Epidermal melanocyte (primary cell): ENCODE results near the gene AGFG2.
A peak's percentile ranks its signal among the peaks of the same experiment; 100 is the strongest.

Experiments used
- DNase-seq: peaks from one replicate; pipeline ENCODE4 v3.0.0; 2011; ENCODE audit warnings: low spot score; ENCODE audit not compliant: insufficient read length

Gene AGFG2

DNA sequence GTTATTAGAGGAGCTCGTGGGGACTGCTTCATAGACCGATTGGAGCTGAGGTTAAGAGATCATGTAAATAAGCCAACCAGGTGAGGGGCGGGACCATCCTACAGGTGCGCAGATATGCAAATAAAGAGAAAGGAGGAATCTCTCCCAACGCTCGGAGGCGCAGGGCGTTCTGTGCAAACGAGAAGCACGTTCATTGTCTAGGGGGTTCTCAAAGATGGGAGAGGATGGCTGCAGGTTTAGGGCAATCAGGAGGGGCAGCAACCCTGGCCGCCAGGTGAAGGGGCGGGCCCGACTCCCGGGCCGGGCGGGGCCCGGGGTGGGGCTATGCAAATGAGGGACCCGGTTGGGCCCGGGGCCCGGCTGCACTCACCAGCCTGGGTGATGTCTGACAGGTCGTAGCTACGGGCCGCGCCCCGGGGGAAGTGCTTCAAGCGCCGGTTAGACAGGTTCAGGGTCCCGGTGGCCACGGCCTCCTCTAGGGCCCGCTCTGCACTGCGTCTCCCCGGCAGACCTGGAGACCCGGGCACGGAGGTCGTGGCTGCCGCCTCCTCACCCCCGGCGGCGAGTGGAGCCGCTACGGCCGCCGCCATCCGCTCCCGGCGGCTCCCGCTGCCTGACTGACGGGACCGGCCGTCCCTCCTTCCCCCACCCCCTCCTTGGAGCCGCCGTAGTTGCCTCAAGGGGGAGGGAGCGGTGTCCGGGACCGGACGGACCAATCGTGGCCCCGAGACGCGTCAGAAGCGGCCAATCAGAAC, 46.7 kb downstream of the AGFG2 start, which contains the start of gene LRCH4:
TSS of gene LRCH4 (minus strand) at position 619 of the 755 bp plus-strand sequence. CDS start at position 590, 29 bp downstream.
- peak; percentile 97 for DNase-seq

DNA sequence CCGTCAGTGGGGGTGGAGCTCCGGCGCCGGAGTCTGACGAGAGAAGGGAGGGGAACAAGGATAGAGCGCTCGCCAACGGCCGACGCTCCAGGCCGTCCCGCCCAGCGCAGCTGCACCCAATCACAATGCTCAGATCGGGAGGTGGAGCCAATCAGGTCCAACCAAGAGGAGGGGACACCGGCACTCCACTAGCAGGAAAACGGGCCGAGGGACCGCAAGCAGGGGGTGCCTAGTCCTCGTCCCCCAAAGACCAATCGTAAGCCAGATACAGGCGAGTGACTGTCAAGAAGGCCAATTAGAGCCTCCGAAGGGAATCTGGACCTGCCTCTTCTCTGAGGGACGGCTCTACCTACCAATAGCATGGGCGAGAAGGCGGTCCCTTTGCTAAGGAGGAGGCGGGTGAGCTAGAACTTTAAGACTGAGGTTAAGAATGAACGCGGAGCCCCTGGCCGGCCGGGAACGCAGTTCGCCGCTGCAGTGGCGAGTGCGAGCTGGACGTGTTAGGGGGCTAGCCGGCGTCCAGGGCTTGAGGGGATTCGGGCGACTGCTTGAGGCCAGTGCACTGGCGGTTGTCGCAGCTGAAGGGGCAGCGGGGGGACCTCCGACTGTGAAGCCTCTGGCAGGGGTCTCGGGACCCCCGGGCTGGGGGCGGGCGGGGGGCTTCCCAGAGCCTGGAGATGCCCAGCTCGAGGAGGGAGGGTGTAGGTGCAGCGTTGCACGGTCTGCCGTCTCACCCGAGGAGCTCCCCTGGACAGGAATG, 47.4 kb downstream of the AGFG2 start, which contains the start of gene FBXO24:
TSS of gene FBXO24 (plus strand) at position 63 of the 760 bp plus-strand sequence. CDS start at position 361, 298 bp downstream.
- DNase-seq: peak; percentile 99

DNA sequence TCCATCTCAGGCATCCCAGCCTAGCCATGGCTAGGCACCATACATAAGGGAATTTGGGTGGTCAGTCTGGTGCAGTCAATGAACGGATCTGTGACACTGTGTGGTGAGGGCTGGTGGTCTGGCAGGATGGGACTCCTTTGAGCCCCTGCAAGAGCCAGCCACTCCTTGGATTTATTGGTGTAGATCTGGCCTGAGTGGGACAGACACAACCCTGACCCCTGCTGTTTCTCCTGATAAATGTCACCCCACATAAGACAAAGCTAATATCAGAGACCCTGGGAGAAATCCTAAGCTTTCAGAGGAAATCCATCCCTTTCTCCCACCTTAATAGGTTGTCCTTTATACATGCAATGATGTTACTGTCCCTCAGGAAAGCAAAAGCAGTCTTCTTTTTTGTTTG, 49.4 kb downstream of the AGFG2 start:
- no peak for DNase-seq

DNA sequence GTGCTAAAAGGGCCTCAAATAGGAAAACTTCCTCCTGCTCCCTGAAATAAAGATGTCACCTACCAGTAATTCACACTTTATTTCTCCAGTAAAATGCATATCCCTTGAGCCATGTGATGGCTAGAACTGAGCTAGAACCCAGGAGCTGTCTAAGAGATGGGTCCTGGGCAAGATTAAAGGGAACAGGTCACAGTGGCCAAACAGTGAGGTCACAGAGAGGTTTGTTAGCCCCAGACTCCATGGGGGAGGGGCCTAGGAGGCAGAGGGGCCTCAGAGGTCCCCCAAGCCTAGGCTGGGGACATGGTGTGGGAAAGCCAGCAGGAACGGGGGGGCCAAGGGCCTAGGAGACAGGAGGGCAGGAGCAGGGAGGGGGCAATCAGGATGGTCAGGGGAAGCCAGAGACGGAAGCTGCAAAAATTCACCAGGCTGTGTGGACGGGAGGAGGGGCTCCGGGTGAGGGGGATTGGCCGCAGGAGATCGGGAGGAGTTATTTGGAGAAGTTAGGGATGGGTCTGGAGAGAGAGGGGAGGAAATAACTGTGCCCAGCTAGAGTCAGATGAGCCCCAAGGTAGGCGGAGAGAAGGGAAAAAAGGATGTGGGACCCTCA, 50.4 kb downstream of the AGFG2 start:
- DNase-seq: no peak

DNA sequence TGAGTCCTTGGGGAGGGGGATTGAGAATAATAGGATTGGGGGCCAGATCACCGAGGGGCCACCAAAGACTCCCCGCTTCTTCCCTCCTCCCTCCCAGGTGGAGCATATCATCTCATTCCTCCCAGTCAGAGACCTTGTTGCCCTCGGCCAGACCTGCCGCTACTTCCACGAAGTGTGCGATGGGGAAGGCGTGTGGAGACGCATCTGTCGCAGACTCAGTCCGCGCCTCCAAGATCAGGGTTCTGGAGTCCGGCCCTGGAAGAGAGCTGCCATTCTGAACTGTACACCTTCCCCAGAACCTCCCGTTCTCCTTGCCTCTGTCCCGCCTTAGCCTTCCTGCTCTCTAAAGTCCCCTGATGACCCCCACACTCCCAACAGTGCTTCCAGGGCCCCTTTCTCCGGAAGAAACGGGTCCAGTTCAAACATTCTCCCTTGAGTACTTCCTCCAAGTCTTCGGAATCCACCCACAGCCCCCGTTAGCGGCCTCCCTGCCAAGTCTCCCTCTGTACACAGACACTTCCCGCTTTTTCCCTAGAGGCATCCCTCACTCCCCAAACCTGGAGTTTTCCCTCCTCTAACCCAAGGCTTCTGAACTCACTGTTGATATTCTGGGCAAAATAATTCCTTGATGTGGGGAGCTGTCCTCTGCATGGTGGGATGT, 51.2 kb downstream of the AGFG2 start:
- no peak for DNase-seq

DNA sequence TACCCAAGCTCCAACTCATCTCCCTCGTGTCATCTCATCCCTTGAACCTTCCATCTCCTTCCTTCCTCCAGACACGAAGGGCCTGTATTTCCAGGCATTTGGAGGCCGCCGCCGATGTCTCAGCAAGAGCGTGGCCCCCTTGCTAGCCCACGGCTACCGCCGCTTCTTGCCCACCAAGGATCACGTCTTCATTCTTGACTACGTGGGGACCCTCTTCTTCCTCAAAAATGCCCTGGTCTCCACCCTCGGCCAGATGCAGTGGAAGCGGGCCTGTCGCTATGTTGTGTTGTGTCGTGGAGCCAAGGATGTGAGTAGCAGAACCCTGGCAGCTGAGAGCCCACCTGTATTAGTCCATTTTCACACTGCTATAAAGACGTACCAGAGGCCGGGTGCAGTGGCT, 52.6 kb downstream of the AGFG2 start:
- no peak for DNase-seq

DNA sequence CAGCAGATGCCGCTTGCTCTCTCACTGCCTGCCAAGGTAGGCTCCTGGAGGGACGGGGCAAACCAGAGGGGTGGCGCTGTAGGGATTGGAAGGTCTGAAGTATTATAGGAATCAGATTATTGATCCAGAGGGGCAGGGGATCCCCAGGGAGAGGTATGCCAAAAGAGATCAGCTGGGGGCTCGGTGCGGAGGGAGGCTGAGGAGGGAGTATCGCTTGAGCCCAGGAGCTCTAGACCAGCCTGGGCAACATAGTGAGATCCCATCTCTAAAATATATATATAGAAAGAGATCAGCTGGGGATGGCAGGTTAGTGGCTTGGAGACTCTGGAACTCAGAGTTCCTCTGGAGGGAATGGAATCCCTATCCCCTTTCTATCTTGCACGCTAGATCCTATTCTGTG, 56.2 kb downstream of the AGFG2 start:
- no peak for DNase-seq

DNA sequence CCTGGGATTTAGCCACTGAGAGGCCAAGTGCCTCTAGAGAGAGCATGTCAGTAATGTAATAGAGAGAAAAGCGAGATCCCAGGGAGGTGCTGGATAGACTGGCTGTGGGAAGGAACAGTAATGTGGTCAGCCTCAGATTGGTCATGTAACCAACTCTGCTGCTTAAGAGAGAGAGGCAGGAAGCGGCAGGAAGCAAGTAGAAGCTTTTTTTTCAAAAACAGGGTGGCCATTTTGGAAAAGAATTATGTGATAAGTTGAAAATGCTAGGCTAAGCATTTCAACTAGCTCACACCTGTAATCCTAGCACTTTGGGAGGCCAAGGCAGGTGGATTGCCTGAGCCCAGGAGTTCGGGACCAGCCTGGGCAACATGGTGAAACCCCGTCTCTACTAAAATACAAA, 59.4 kb downstream of the AGFG2 start:
- no peak for DNase-seq

DNA sequence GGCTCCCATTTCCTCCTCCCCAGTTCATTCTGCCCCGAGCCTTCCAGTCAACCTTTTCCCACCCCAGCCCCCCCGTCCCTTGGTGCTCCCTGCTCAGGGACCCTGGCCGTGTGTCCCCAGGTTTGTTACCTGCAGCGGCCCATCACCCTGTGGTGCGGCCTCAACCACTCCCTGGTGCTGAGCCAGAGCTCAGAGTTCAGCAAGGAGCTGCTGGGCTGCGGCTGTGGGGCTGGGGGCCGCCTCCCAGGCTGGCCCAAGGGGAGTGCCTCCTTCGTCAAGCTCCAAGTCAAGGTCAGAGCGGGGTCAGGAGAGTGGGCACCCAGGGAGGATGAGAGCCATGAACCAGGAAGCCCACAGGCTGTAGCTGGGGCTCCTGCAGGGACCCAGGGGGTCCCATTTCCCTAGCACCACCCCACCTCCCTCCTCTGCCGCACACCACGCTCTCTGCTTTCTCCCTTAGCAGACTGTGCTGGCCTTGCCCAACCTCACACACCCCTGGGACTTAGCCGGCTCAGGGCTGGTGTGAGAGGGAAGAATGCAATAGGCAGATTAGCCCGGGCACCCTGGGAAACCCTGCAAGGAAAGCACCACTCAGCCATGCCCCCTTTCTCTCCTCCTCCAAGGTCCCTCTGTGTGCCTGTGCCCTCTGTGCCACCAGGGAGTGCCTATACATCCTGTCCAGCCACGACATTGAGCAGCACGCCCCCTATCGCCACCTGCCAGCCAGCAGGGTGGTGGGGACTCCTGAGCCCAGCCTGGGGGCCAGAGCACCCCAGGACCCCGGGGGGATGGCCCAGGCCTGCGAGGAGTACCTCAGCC, 61.1 kb downstream of the AGFG2 start:
- no peak for DNase-seq

DNA sequence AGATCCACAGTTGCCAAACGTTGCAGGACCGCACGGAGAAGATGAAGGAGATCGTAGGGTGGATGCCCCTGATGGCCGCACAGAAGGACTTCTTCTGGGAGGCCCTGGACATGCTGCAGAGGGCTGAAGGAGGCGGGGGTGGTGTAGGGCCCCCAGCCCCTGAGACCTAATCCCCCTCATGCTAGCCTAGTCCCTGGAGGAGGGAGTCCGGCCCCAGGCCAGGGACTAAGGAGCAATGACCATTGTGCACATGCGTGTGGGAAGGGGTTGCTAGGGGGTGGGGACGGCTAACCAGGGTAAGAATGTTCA, 61.7 kb downstream of the AGFG2 start:
- no peak for DNase-seq

DNA sequence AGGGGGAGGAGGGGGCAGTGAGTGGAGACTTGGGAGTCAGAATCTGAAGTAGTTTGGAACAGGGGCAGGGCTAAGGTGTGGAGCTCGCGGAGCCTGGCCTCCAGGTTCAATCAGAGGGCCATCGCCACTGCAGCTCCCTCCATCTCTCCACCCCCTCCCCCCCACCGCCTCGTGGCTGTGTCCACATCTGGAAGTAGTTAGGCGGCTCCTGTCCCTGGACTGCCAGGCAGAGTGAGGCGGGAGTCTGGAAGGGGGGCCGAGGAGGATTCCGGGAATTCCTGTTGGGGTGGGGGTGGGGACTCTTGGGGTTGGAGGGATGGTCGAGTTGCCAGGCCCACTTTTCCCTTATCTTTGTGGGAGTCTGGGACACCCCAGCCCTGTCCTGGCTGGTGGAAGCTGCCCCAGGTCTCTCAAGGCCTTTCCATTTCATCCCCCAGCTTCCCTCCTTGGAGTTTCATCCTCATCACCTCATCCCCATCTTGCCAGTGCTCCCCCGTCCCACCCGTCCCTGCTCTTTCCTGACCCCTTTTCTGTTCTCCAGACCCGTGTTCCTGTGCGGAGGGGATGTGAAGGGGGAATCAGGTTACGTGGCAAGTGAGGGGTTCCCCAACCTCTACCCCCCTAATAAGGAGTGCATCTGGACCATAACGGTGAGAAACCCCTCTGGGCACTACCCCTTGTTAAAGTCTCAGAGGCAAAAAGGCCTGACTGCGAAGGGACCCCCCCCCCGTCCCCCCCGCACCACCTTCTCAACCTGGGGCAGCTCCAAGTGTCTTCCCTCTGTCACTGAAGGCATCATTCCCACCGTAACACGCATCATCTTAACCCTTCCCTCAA, 64.1 kb downstream of the AGFG2 start:
- DNase-seq: peak; percentile 79

DNA sequence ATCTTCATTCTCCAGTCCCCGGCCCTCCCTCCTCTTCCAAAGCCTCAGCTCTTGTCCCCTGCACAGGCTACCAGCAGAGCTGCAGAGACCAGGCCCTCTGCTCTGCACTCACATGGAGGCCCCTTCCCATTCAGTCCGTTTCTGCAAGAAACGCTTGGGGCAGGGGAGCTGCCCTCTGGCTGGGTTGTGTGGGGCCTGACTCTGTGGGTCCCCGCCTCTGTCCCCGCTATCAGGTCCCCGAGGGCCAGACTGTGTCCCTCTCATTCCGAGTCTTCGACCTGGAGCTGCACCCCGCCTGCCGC, 64.7 kb downstream of the AGFG2 start:
- no peak for DNase-seq

DNA sequence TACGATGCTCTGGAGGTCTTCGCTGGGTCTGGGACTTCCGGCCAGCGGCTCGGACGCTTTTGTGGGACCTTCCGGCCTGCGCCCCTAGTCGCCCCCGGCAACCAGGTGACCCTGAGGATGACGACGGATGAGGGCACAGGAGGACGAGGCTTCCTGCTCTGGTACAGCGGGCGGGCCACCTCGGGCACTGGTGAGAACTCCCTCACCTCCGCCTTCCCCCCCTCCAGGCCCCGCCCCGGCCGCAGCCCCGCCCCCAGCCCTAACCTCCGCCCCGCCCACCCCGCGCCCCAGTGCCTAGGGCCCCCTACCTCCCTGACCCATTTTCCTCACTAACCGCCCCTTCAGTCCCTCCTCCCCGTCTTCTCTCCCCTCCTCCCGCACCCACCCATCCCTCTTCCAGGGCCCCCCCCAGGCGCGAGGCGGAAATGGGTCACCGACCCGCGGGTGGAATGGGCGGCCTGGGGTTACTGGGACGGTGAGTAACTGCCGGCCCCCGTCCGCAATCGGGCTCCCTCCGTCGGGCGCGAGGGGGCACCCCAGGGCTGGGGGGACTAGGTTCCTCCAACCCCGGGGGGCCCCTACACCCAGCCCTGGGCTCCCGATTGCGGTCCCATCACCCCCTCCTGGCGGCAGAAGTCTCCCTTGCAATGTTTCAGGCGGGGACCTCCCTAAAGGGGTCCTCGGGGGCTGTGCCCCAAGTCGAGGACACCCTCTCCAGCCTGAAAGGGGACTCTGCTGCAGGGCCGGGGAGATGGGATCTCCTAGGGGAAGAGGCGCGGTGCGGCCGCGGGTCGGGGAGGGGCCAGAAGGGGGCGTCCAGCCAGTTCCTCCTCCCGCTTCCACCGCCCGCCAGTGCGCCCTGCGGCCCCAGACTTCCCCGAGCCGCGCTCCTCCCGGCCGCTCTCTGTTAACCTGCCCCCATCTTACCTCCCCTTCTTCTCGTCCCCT, 65.3 kb downstream of the AGFG2 start:
- DNase-seq: peak; percentile 80

DNA sequence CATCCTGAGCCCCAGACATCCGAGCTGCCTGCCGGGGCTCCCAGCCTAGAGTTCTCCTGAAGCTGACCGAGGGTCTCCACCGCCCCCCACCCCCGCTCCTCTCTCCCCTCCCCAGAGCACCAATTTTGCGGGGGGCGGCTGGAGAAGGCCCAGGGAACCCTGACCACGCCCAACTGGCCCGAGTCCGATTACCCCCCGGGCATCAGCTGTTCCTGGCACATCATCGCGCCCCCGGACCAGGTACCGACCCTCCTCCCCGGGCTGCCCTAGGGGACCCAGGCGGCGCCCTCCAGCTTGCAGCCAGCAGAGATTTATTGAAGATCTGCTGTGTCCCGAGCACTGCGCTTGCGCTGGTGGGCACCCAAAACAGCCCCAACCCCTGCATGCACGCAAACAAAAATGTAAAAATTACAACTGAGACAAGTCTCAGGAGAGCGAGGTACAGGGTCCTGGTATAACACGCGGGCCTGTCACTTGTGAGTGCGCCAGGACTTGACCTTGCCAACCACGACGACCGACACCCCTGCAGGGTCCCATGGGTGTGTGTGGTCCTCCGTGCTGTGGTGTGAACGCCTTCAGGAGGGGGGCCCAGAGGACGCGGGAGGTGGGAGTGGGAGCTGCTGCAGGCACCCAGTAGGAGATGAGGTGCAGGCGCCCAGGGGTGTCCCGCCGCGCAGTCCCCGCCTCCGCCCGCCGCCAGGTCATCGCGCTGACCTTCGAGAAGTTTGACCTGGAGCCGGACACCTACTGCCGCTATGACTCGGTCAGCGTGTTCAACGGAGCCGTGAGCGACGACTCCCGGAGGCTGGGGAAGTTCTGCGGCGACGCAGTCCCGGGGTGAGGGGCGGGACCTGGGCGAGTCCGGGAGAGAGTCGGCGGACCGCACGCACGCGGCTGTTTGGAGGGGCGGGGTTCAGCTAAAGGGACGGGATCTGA, 66.2 kb downstream of the AGFG2 start:
- DNase-seq: no peak

DNA sequence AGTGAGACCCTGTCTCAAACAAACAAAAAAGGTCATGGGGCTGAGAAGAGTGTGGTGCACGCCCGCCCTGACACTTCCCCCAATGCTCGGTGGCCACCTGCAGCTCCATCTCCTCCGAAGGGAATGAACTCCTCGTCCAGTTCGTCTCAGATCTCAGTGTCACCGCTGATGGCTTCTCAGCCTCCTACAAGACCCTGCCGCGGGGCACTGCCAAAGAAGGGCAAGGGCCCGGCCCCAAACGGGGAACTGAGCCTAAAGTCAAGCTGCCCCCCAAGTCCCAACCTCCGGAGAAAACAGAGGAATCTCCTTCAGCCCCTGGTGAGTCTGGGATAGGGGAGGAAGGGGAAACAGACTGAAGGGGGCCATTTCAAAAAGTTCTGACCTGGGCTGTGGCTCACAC, 67.3 kb downstream of the AGFG2 start:
- DNase-seq: no peak

DNA sequence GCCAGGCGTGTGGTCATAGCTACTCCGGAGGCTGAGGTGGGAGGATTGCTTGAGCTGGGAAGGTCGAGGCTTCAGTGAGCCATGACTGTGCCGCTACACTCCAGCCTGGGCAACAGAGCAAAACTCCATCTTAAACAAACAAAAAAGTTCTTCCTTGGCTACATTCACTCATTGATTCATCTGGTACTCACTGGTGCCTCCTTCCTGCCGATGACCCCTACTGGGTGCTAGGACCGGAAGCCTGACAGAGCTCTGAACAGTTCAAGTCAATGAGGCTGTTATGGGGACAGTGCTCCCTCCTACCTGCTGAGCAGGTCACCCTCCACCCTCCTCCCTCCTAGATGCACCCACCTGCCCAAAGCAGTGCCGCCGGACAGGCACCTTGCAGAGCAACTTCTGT, 68.1 kb downstream of the AGFG2 start:
- no peak for DNase-seq

DNA sequence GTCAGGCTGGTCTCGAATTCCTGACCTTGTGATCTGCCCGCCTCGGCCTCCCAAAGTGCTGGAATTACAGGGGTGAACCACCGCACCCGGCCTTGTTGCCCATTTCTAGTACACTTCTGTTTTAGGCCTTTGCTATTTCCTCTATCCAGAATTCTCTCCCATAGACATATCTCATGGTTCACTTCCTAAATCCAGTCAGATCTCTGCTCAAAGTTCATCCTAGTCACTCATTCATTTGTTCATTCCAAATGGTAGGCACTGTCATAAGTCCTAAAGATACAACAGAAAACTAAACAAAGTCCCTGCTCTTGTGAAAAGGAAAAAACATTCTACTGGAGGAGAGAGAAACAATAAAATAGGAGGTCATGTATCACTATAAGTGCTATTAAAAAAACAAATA, 71.0 kb downstream of the AGFG2 start:
- DNase-seq: no peak
